GM03348 (cell line): ENCODE results near the gene VASH1.

Source experiments
- DNase-seq: peaks from one replicate; pipeline ENCODE4 v3.0.0; 2012; ENCODE audit warnings: low spot score

The VASH1 gene

DNA sequence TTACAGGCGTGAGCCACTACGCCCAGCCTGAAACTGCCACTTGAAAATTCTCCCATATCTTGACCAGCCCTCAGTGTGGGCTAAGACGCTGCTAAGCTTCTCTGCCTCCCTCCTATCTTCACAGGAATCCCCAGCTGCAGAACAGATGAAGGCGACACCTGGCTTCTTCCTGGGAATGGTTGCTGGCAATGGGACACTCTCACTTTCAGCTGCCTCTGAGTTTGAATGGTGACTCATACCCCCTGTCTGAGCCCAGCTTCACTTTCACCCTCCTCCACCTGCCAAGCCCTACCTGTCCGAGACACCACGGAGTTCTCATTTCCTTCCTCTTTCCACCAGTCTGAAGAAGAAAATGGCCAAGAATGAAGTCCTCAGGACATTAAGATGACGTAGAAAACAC lies 18.3 kb upstream of the VASH1 start:
- no peak for DNase-seq

DNA sequence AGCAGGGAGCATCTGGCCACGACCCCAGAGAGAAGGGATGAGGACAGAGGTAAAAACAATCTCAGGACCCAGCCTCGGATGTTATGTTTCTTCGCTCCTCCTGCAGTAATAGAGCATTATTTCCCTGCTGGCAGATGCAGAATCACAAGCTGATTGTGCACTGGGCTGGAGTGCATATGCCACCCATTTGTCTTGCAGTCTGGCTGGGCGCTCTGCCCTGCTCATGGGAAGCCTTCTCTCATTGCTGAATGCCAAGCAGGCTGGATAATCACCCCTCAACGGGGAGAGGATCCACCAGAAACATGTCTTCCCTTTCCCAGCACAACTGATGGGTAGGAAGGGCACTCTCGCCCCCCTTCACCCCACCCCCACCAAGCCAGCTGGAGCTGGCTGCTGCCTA lies 8.5 kb upstream of the VASH1 start:
- no peak for DNase-seq

DNA sequence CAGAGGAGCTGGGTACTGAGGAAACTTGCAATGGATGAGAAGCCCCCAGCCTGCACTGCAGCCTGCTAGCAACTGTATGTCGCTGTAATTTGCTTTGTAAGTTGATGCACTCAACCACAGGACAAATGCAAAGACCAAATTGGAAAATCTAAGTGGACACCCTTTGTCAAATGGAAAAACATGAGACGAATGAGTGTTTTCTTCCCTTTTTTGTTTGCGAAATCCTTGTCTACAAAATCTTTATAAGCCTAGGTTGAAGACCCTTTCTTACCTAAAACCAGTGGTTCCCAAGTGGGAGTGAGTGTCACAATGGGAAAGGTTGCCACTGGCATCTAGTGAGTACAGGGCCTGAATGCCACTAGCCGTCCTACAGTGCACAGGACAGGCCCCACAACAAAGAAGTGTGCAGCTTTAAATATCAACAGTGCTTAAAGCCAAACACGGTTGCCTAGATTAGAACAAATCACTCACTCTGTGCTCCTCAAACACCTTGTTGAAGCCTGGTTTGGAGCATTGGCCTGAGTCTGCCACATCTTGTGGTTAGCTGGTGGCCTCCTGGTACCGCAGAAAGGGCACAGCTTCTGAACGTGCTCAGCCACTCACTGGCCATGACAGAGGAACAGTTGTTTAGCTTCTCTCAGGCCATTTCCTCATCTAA lies 7.6 kb upstream of the VASH1 start:
- no peak for DNase-seq

DNA sequence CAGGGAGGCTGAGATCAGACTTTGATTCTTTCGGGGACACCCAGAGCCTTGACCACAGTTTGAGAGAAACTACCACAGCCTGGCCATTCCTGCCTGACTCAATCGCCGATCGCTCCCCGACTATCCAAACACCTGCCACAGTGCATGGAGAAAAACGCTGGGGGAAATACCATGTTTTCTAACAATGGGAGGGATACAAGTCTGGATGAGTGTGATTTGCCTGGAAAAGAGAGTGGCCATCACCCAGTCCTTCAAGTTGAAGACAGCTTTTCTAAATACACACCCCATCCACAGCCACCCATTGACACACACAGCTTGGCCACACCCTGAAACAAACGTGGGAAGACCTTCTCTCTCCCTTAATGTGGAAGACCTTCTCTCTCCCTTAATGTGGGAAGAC lies 6.7 kb upstream of the VASH1 start:
- no peak for DNase-seq

DNA sequence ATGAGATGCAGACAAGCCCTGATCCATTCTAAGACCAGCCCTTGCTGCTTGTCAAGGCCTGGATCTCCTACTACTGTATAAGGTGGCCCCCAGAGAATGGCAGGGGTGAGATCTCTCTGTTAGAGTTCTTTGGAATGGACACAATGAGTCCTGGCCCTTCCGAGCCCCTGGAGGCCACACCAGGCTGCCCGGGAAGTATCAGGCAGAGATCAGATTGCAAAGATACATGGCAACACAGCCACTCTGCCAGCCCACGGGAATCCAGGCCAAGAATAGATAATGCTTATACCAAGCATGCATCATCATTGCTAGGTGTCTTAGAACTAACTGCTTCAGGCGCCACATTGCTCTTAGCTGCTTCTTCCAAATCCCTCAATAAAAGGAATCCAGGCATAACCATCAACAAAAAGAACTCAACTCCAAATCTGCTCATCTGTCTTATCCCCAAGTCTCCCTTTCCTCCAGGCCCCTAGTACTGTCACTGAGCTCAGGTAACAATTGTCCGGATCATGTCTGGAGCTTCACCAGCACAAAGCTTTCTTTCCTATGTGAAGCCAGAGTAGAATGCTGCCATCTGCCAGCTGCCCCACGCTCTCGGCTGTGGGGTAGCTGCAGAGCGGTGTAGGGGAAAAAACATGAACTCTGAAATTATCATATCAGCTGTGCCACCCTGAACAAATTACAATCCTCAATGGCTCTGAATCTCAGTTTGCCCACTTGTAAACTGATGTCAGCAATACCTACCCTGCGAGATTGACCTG lies 5.5 kb upstream of the VASH1 start:
- no peak for DNase-seq

DNA sequence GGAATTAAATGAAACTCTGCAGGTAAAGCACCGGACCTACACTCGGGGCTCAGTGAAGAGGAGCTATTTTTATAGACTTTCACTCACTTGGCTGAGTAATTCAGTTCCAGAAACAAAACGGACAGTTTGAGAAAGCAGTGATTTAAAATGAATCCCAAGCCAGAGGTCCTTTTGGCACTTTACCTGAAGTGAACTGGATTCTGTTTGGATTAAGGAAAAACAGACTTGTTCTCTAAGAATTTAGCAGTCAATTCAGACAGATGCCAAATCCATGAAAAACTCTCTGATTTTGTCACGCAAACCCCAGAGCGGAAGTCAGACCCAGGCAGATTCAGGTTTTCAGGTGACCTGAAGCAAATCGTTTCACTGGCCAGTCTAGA lies 4.9 kb upstream of the VASH1 start:
- no peak for DNase-seq

DNA sequence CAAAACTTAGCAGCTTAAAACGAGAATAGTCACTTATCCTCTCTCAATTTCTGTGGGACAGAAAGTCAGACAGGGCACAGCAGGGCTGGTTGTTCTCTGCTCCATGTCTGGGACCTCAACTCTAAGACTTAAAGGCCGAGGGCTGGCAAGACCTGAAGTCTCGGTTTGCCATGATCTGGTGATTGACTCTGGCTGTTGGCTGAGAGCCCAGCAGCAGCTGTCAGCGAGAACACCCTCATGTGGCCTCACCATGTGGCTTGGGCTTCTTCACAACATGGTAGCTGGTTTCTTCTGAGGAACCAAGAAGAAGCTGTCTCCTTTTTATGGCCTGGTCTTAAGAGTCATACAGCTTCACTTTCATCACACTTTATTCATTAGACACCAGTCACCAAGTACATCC lies 1.7 kb upstream of the VASH1 start:
- no peak for DNase-seq

DNA sequence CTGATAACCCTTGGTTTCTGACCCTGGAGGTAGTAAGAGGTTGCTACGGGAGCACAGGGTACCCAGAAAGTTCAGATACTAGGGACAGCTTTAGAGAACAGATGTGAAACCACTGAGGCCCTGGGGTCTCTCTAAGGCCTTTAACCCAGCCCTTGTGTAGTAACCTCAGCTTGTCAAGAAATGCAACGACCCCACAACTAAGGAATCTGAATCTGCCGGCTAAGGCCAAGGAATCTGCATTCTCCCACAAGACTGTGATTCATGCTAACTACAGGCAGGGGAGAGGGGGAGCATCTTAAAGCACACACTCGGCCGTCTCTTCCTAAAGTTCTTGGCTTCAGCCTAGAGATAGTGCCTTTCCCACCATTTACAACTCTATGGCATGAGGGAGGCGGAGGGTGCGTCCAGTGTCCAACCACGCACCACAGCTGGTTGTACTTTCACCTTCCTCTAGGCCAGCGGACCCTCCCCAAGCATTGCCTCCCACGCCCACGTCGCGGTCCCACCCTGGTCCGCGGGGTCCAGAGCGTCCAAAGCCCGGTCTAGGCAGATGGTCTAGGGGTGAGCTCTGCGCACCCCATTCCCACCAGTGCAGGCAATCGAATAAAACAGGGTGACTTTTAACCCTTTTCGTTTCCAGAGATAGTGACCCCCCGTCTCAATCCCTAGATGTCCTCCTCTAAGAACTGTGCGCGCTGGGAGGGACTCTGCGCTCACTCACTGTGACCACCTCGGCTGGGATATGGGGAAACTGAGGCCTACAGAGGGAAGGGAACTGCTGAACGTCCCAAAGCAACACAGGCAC lies 735 bp upstream of the VASH1 start:
- DNase-seq = no peak

DNA sequence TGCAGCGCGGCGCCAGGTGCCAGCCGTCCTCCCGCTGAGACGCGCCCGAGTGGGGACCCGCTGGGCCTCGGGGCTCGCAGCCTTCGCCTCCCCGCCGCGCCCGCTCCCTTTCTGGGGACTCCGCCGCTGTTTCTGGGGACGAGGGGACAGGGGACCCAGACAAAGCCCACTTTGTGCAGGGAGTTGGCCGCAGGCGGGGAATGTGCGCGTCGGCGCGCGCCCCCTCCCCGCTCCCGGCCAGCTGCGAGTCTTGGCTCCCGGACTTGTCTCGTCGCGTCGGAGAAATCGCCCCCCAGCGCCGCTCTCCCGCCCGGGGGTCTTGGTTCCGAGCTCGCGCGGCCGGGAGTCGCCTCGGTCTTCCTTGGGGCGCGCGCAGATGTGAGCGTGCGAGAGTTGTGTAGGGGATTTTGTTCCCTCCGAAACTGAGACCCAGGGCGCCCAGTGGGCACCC lies 717 bp downstream of the VASH1 start:
- DNase-seq = no peak

DNA sequence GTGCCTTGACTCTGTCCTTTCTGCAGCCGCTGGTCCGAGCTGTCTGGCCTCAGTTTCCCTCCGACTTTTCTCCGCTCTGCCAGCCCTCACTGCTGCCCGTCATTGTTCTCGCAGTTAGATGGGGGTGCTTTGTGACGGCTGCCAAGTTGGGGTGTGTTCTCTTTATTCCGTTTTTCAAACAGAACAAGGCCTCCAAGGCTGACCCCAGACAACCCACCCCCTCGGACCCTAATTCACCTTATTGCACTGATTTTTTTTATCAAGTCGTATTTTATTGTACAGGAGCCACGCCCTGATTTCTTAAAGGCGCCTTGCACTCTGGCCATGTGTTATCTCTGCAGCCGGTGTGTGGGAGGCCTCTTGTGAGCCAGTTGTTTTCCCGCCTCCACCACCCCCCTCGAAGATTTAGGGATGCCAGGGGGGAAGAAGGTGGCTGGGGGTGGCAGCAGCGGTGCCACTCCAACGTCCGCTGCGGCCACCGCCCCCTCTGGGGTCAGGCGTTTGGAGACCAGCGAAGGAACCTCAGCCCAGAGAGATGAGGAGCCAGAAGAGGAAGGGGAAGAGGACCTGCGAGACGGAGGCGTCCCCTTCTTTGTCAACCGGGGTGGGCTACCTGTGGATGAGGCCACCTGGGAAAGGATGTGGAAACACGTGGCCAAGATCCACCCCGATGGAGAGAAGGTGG lies 1.3 kb downstream of the VASH1 start:
- no peak for DNase-seq

DNA sequence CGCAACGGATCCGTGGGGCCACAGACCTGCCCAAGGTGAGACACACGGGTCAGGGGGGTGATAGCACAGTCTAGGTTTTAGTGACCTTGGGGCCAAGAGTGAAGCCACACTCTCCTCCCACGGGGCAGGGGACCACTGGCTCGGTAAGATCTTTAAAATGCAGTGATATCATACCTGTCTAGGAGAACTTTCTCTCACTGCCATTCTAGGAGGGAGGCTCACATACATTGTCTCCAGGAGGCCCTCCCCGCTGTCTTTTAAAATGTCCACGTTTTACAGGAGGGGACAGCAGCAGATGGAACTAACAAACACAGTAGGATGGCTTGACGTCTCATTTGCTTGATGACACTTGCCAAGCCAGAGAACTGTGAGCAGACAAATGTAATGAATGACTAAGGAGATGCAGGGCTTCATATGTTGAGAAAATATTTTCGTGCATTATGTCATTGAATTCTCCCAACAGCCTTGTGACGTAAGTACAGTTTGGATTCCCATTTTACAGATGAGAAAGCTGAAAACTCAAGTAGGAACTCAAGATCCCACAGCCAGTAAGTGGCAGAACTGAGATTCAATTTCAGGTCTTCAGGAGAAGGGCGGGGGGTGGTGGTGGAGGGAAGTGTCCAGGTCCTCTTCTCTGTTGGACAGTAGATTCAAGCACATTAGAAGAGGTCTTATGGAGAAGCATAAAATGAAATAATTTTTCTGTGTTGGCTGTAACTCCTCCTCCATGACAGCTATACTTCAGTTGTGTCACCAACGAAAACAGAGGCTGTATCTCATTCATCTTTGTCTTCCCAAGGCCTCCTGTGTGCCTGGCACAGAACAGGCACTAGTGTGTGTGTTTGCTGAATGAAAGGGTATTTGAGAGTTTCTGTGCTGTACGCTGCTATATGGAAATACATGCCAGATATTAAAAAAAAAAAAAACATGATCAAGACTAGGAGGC lies 2.1 kb downstream of the VASH1 start:
- no peak for DNase-seq

DNA sequence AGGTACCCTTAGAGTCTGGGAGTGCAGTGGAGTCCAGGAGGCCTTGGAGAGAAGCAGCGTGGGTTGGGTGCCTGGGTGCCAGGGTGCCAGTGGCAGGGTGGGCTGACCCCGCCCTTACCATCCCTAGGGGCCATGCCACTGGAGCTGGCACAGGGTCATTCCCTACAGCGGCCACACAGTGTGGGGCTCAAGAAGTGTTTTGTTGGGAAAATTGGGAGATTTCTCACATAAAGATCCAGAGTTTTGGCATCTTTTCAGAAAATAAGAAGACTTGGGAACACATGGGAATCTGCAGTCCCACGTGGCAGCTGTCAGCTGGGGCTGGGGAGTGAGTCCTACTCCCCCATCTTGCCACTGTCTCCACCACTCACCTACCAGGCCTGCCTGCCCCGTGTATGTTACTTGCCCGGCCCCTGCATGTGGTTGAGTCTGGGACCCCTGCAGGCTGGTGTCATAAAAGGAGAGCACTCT lies 4.2 kb downstream of the VASH1 start:
- no peak for DNase-seq

DNA sequence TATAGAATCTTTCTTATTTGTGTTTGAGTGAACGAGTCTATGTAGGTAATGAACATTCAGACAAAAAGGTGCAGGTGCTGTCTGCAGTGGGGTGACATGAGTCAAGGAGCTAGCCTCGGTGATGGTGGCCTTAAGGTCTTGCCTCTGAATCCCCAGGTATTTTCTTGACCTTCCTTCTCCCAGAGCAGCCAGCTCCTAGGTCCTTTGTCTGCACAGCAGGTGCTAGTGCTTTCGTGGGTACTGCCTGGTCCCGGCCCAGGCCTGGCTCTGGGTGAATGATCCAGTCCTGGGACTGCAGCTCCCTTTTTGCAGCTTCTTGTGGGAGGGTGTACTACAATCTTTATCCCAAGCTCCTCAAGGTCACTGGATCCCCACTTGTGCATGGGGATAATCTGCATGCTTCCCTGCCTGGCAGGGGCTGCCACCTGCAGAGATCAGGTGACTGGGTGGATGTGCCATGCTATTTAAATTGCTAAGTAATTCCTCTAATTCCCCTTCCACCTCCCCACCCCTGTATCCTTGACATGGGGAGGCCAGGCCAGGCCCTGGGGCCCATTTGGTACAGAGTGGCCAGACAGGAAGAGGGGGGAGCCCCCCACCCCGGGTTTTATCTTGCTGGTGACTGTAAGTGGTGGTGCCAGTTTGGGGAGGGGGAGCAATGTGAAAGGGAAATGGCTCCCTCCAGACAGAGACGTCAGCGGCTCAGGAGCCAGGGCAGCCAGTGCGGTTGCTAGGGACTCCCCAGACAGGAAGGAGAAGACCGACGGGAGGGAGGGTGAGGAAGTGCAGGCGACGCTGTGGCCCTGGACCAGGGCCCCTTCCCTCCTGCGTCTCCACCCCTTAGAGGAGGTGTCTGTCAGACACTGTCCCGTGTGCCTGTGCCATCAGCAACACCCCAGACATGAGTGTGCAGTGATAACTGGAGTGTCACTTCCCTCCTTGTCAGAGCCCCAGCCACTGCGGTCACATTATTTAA lies 6.7 kb downstream of the VASH1 start:
- DNase-seq = no peak

DNA sequence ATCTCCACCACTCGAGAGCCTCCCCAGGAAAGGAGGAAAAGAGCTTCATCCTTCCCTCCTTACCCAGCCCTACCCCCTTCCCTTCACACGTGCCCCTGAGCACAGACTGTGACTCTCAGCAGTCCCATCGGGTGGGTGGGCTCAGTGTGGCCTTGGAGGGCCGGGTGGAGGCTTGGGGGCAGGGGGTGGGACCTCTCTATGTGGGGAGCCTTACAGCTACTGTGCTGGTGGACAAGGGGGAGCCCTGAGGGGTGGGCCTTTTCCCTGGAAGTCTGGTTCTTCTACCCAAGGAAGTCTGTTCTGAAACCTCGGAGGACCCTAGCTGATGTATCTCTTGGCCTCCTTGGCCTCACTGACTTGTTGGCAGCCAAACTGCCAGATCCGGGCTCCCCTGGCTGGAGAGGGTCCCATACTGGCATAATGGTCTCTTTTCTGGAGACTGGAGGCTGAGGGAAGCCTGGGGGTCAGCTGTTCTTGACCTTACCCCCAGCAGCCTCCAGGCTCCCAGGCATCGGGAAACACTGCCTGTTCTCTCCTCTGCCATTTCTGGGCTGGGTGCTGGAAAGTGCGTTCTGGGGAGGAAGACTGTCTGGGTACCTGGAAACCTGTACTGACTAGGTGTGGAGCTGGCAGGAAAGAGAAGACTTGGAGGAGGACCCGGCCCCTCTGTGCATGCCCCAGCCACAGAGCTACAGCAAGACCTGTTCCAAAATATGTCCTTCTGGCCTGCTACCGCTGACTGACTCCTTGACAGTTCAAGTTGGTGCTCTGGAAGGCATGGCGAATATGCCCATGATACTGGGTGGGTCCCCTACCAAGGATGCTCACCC lies 7.6 kb downstream of the VASH1 start:
- no peak for DNase-seq

DNA sequence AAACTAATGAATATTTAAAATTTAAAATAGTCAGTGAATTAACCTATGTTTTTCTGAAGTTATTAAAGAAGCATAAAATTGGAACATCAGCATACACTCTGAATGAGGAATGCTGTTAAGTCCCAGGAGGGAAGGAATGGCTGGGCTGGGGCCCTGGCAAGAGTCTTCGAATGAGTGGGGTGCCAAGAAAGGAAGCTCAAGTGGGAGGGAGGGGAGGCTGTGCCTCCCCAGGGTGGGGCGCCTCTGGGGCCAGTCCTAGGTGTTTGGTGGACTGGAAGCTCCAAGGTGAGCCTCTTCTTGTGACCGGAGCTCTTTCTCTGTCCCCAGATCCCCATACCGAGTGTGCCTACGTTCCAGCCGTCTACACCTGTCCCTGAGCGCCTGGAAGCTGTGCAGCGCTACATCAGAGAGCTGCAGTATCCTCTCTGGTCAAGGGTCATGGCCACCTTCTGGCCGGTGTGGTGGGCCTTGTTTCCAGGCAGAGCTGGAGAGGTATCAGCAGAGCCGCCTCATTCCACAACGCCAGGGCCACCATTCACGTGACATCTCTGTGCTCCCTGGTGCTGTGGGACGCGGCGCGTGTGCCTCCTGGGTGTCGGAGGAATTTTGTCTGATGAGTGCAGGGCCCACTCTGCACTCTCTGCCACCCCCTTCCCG lies 8.5 kb downstream of the VASH1 start:
- DNase-seq = no peak

DNA sequence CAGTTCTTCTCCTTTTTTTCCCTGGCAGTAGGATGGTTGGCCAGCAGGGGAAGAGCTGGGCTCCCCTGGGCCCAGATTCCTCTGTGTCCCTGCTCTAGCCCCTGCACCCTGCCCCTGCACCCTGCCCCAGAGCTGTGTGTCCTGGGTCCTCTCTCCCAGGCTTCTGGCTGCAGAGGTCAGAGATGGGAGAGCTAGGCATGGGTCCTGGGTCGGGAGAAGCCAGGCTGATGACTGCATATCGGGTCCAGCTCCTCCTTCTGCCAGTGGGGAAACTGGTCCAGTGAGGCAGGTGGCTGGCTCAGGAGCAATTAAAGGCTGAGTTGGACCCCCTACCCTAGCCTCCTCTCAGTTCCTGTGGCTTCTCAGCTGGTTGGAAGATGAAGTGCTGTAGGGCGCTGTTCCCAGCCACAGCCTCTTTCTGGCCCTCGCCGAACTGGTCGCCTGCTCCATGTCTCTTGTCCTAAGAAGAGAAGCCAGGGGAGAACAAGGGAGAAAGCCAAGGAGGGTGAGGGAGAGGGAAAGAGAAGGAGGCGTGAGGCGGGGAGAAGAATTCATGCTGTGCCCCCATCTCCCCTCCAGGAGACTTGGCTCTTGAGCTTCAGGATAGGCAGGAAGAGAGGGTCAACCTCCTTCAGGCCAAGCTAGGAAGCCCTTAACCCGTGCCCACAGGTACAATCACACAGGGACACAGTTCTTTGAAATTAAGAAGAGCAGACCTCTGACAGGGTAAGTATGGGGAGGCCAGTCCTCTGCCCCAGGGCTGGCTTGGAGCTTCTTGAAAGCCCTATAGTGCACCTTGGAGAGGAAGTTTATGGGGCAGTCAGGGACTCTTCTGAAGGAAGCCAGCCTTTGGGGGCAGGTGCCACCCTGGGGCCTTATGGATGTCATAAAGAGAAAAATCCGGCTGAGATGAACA lies 9.5 kb downstream of the VASH1 start:
- DNase-seq = no peak

DNA sequence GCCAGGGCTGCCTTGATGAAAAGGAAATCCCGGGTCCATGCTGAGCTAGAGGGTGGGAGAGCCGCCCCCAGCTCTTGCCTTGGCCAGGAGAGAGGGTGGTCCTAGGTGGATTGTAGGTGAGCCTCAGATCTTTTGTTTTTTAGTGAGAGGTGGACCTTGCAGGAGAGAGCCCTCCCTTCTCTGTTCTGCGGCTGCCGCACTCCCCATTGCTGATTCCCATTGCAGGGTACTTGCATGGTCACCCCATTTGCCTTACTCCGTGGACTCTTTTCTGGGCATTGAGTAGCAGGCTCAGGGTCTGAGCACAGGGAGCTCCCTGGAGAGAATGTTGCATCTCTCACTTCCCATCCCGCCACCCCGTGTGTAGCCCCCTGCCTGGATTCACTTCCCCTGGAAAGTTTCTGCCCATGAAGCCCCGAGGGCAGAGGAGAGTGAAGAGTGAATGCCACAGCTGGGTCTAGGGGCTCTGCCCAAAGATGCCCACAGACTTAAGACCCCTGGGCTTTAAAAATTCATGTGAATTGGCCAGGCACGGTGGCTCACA lies 10.2 kb downstream of the VASH1 start:
- no peak for DNase-seq
